Small intestine (tissue), 7 donors: Measurements from ENCODE around the gene BAAT. TPM values are rescaled to one million over a fixed set of nuclear protein-coding genes. Genes with fewer than 3 reads are reported as not detected.

Experiments used
- DNase-seq, 2 donors: peaks; one replicate each; pipeline versions ENCODE4 v3.0.0 to v3.0.0-alpha.2; 2013
- FAIRE-seq: peaks from 2 replicates; lab custom pipeline; 2012; peaks lifted over from hg19 to GRCh38; lab: Jason Lieb, UNC
- H3K27ac ChIP-seq, 3 donors: one replicate each; pipeline ENCODE4 v1.5.1; 2013; ENCODE audit warnings: low read length in 2 of 3, mild to moderate bottlenecking in 2 of 3, control low read depth in 1 of 3, inconsistent platforms in 1 of 3, low read depth in 1 of 3, moderate library complexity in 1 of 3
- H3K27me3 ChIP-seq, 3 donors: one replicate each; pipeline ENCODE4 v1.6.1; 2013; ENCODE audit warnings: low read length in 3 of 3, inconsistent platforms in 1 of 3; ENCODE audit not compliant: control insufficient read depth in 3 of 3, insufficient read depth in 3 of 3
- H3K36me3 ChIP-seq, 3 donors: one replicate each; pipeline ENCODE4 v1.6.1; 2013; ENCODE audit warnings: low read length in 3 of 3, inconsistent platforms in 1 of 3, low read depth in 1 of 3, mild to moderate bottlenecking in 1 of 3, moderate library complexity in 1 of 3; ENCODE audit not compliant: control insufficient read depth in 3 of 3, insufficient read depth in 2 of 3
- H3K4me1 ChIP-seq, 3 donors: one replicate each; pipeline ENCODE4 v1.6.1; 2013; ENCODE audit warnings: low read length in 2 of 3, inconsistent platforms in 1 of 3, low read depth in 1 of 3, mild to moderate bottlenecking in 1 of 3, moderate library complexity in 1 of 3; ENCODE audit not compliant: control insufficient read depth in 3 of 3, insufficient read depth in 2 of 3
- H3K4me3 ChIP-seq, 3 donors: one replicate each; pipeline ENCODE4 v1.5.1; 2013; ENCODE audit warnings: low read length in 3 of 3, control low read depth in 1 of 3, inconsistent platforms in 1 of 3, low read depth in 1 of 3, mild to moderate bottlenecking in 1 of 3, moderate library complexity in 1 of 3
- H3K9me3 ChIP-seq, 2 donors: one replicate each; pipeline ENCODE4 v1.6.1; 2013; ENCODE audit warnings: low read depth in 1 of 2, low read length in 1 of 2; ENCODE audit not compliant: control insufficient read depth in 2 of 2, insufficient read depth in 1 of 2
- WGBS, 3 donors: extraction: QIAGEN DNeasy Blood & Tissue Kit; methylation state at CpG; one replicate each; pipeline ENCODE4 v1.1.7; 2013; 5-methylcytosine and 5-hydroxymethylcytosine counted together
- polyA plus RNA-seq, 4 donors: library from polyadenylated mRNA; stranded (reverse) in 3 of 4; unstranded in 1 of 4; fragments of 200-250 nt in 3 of 4; fragments of 120-200 nt in 1 of 4; gene quantifications; one replicate each; pipeline versions ENCODE4 v1.2.1 to v1.2.3, GENCODE V29; 2013
- donor health status: healthy with polysubstance abuse.
- donor health status: control.
- donor health status: control.
- donor health status: Bipolar disorder and iron deficiency.
- donor health status: healthy.

BAAT gene
- polyA plus RNA-seq, 4 donors = 0.04 to 2.2 TPM; not detected in 2

DNA sequence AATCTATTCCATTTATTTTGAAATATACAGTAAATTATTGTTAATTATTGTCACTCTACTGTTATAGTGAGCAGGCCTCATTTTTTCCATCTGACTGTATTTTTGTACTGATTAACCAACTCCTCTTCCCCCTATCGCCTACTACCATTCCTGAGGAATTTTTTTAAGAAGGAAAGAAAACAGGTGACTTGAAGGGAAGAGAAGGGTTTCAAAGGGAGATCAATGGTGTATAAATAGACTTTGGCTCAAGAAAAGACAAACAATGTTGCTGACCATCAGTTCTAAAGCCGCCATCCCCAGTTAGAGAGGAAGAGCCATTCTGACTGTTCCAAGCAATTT lies 69.7 kb downstream of the BAAT start:
- Histone ChIP-seq H3K36me3 (no peaks in the 10 kb centered on the region), H3K27me3 (no peaks in the 10 kb centered on the region), H3K27ac (no peak overlapping the region), H3K9me3 (no peaks in the 10 kb centered on the region), H3K4me1 (no peaks in the 10 kb centered on the region), H3K4me3 (no peak overlapping the region)
- 68 to 88% (median 84%) methylated on average over 2 of the region's 2 CpGs for WGBS, 3 donors
- FAIRE-seq (no peak), DNase-seq (no peak)

DNA sequence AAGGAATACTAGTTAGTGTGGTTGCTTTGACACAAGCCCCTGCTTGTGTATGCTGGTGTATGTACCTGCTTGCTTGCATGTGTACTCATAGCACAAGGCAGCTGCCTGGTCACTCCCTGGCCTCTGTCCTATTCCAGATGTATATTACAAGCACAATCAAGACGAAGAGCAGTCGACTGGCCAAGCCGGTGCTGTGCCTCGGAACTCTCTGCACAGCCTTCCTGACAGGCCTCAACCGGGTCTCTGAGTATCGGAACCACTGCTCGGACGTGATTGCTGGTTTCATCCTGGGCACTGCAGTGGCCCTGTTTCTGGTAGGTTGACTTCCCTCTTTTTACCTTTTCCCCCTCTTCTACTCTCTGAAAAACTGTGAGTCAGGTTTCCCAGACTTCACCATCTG lies 72.1 kb downstream of the BAAT start:
- FAIRE-seq (no peak), DNase-seq (no peak)
- no peak overlapping the region for H3K4me3 ChIP-seq
- H3K27me3 ChIP-seq = no peaks in the 10 kb centered on the region
- no peak overlapping the region for H3K27ac ChIP-seq
- H3K36me3 ChIP-seq = no peaks in the 10 kb centered on the region
- WGBS, 3 donors = 87 to 91% (median 91%) methylated on average over 8 of the region's 8 CpGs
- H3K4me1 ChIP-seq = no peaks in the 10 kb centered on the region
- H3K9me3 ChIP-seq = no peaks in the 10 kb centered on the region

DNA sequence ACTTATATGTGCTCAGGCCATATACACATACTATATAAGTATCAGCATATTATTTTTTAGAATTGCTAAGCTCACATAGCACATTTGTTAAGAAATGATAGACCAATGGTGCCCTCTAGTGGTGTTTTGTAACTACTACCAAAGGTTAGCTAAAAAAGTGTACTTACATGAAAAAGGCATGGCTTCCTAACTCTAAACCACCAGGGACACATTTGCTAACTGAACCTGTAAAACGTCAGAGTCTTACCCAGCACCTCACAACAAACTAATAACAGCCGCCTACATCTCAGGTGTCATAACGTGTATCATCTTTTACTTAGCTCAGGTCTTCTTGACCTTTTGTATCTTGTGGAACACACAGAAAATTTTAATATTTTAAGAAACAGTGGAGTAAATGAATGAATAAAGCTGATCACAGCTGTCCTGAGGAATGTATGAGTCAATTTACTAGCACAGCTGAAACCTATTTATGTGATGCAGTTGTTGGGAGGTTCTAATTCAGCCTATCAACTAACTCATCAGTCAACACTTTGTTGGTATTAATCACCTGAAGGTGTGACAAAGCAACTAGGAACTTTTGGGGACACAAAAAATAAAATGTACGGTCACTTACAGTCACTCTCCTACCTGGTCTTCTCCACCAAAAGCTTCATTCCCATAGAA lies 72.9 kb downstream of the BAAT start:
- no peaks in the 10 kb centered on the region for H3K9me3 ChIP-seq
- H3K27ac ChIP-seq = no peak overlapping the region
- no peaks in the 10 kb centered on the region for H3K4me1 ChIP-seq
- H3K36me3 ChIP-seq = no peaks in the 10 kb centered on the region
- no peaks in the 10 kb centered on the region for H3K27me3 ChIP-seq
- H3K4me3 ChIP-seq = no peak overlapping the region
- WGBS, 3 donors = 24 to 36% (median 27%) methylated on average over 4 of the region's 4 CpGs
- DNase-seq = peak; percentile 77 to 82
- FAIRE-seq = no peak

DNA sequence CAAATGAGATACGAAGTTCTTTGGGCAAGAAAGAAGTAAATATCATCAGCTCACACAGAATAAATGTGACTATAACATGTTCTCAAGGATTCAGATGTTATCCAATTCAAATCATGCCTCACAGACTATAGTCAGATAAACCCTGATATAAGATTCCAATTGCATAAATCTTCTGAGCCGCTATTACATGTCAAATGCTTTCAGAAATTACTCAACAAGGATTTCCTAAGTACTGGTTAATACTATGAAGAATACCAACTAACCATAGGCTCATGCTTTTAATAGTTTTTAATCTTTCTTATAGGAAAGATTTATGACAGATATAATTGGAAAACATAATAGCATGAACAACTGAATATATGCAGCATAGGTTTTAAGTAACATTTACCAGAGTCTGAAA lies 73.6 kb downstream of the BAAT start:
- Histone ChIP-seq H3K4me1 (no peaks in the 10 kb centered on the region), H3K36me3 (no peaks in the 10 kb centered on the region), H3K4me3 (no peak overlapping the region), H3K9me3 (no peaks in the 10 kb centered on the region), H3K27ac (no peak overlapping the region), H3K27me3 (no peaks in the 10 kb centered on the region)
- no peak for DNase-seq
- FAIRE-seq = no peak
- WGBS, 3 donors = 20 to 37% (median 26%) methylated on average over 2 of the region's 2 CpGs

Other genes with a start within 250 kb of the BAAT start
- 10 to 100 TPM in 3 of 4 donors, 1 to 10 TPM in 1; 7.3 to 25.4 (median 11.6) TPM for gene MRPL50, start 13.6 kb upstream of the BAAT start, polyA plus RNA-seq
- 10 to 100 TPM in 3 of 4 donors, 1 to 10 TPM in 1; 7.3 to 77.8 (median 12.9) TPM for gene ZNF189, start 13.8 kb upstream of the BAAT start, polyA plus RNA-seq
- over 10,000 TPM in 2 of 4 donors, 1,000 to 10,000 TPM in 1, 100 to 1,000 TPM in 1; 757 to 16,248 (median 6,488) TPM for gene ALDOB, start 50.8 kb upstream of the BAAT start, polyA plus RNA-seq
- 10 to 100 TPM in 2 of 4 donors, 1 to 10 TPM in 2; 6.8 to 36.5 (median 13.6) TPM for gene RNF20, start 148.8 kb upstream of the BAAT start, polyA plus RNA-seq
- not detected for gene PPP3R2, start 210.0 kb upstream of the BAAT start, polyA plus RNA-seq